Measurements from ENCODE around the gene CREB3L4.

CREB3L4 gene

GRCh38 chr1:153963850-153964331, 3.8 kb upstream of the CREB3L4 start:
- DNase-seq (ENCODE audit: low read depth, low spot score): peak; percentile 47
- TF ChIP-seq CTCF (IDR thresholded peaks at IDR 0.05; ENCODE audit: low read depth, low read length): no peak
- peak overlapping the region; percentile 85 for H3K4me3 ChIP-seq (ENCODE audit: low read depth, low read length)
- in situ Hi-C loops (cut with HindIII; ENCODE audit: low sequenced_read_pairs): loop anchor here (10.0 kb wide), 1 partner anchor 149 kb away; no protein-coding TSS in a partner anchor

- TF ChIP-seq CTCF (IDR thresholded peaks at IDR 0.05; ENCODE audit: low read depth, low read length): no peak
- in situ Hi-C loops (cut with HindIII; ENCODE audit: low sequenced_read_pairs): loop anchor here (10.0 kb wide), 1 partner anchor 153 kb away; no protein-coding TSS in a partner anchor
- H3K4me3 ChIP-seq (ENCODE audit: low read depth, low read length): peak overlapping the region; percentile 64
- no peak for DNase-seq (ENCODE audit: low read depth, low spot score)
Measured at GRCh38 chr1:153968000-153968363, 280 bp downstream of the CREB3L4 start.

GRCh38 chr1:153968408-153968807, 706 bp downstream of the CREB3L4 start:
- H3K4me3 ChIP-seq (ENCODE audit: low read depth, low read length): peak overlapping the region; percentile 64
- no peak for TF ChIP-seq CTCF (IDR thresholded peaks at IDR 0.05; ENCODE audit: low read depth, low read length)
- DNase-seq (ENCODE audit: low read depth, low spot score): no peak
- in situ Hi-C loops (cut with HindIII; ENCODE audit: low sequenced_read_pairs): loop anchor here (10.0 kb wide), 1 partner anchor 154 kb away; no protein-coding TSS in a partner anchor

GRCh38 chr1:153968972-153969371, 1.3 kb downstream of the CREB3L4 start:
- TF ChIP-seq CTCF (IDR thresholded peaks at IDR 0.05; ENCODE audit: low read depth, low read length): no peak
- in situ Hi-C loops (cut with HindIII; ENCODE audit: low sequenced_read_pairs): loop anchor here (10.0 kb wide), 1 partner anchor 154 kb away; no protein-coding TSS in a partner anchor
- DNase-seq (ENCODE audit: low read depth, low spot score): no peak
- H3K4me3 ChIP-seq (ENCODE audit: low read depth, low read length): peak overlapping the region; percentile 64

- DNase-seq (ENCODE audit: low read depth, low spot score): no peak
- no peak overlapping the region for H3K4me3 ChIP-seq (ENCODE audit: low read depth, low read length)
- no peak for TF ChIP-seq CTCF (IDR thresholded peaks at IDR 0.05; ENCODE audit: low read depth, low read length)
- in situ Hi-C loops (cut with HindIII; ENCODE audit: low sequenced_read_pairs): no loop called here
Measured at GRCh38 chr1:153970346-153970745, 2.6 kb downstream of the CREB3L4 start.

- no peak for TF ChIP-seq CTCF (IDR thresholded peaks at IDR 0.05; ENCODE audit: low read depth, low read length)
- in situ Hi-C loops (cut with HindIII; ENCODE audit: low sequenced_read_pairs): no loop called here
- no peak overlapping the region for H3K4me3 ChIP-seq (ENCODE audit: low read depth, low read length)
- no peak for DNase-seq (ENCODE audit: low read depth, low spot score)
Measured at GRCh38 chr1:153973071-153973470, 5.4 kb downstream of the CREB3L4 start.

All from astrocyte of the spinal cord (primary cell).